ENCODE results near the gene LCOR.

Gene LCOR

DNA sequence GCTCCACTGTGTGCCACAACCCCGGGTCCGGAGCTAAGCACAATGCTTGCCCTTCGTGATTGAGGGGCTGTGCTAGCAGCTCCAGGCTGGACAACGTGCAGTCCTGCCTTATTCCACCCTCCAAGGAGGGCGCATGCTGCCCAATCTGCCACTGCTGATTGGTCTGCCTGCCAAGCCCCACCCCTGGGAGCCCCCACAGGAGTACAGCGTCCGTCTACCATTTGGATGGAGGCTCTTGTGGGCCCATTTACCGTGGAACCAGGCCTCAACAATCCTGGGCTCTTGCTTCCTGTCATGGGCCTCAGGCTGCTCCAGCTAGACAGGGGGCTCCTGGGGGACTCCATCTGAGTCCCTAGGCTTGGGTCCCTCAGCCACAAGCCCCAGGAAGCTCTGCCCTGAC is 180.4 kb downstream of the LCOR start:
- DNase-seq (ENCODE audit: low read depth) = no peak

DNA sequence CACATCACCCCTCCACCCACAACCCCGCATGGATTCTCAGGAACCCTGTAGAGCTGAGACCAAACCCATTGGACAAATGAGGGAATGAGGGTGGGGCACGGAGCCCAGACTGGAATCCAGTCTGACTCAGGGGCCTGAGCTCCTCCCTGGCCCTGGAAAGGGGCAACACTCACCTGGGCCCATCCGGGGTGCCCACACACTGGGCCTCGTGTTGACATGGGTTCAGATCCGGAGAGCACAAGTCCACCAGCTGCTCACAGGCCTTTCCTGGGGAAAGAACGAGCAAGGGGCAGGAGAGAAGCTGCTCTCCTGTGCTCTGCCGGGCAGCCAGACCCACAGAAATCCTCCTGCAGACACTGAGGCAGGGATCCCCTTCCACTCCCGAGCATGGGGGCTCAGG is 181.5 kb downstream of the LCOR start:
- DNase-seq (ENCODE audit: low read depth) = no peak

DNA sequence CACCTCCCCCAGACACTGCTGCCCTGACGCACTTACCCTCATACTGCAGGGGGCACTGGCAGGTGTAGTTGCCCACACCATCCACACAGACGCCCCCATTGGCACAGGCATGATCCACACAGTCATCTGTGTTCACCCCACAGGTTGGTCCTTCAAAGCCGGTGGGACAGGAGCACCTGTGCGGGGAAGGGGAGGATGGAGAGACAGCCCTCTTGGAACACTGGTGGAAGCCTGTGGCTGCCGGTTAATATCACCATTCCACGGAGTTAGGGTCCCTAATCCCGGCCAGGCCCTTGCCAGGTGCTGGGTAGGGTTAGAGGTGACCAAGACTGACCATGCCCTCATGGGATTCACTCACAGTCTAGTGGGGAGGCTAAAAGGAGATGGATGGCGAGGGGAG is 181.9 kb downstream of the LCOR start:
- no peak for DNase-seq (ENCODE audit: low read depth)

DNA sequence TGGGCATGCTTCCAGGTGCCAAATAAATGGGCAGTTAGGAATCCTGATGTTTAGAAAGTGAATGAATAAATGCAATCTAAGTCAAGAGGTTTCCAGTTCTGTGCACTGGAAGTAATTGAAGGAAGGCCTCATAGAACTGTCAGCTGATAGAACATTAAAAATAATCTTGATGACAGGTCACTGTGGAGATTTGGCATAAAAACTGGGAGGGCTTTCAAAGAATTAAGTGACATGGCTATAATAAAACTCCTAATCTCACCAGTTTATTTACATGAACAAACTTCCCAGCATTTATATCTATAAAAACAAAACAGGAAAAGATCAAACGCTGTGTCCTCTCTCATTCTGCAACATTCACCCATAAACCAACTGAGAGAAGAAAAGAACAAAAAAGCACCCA is 183.1 kb downstream of the LCOR start:
- no peak for DNase-seq (ENCODE audit: low read depth)

DNA sequence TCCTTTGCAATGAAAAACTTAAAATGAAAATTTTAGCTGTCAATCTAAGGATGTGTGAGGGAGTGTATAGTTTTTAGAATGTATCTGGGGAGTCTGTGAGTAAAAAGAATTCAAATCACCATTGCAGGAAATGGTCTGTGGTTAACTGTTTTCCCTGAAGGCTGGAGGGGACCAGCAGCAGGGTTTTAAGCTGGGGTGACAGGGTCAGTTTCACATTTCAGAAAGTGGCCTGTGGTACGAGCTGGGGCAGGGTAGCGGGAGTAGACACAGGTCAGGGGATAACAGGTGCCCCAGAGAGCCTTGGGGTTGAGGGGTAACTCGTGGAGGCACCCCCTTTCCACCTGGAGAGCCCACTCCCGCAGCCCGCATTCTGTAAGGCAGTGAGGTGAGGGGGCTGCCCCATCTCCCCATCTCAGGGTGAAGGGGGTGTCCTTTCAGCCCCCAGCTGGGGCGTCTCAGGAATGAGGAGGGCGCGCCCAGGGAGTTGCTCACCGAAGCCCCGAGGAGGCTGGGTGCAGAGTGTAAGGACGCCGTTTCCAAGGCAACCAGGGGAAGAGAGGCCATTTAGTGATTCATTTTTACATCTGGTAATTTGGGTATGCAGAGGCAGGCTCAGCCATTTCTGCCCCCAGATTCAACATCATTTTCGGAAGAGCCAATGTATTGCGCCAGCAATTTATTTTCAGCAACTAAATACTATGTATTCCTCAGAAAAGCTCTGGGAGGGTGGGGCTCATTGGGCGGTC is 184.8 kb downstream of the LCOR start:
- no peak for DNase-seq (ENCODE audit: low read depth)

DNA sequence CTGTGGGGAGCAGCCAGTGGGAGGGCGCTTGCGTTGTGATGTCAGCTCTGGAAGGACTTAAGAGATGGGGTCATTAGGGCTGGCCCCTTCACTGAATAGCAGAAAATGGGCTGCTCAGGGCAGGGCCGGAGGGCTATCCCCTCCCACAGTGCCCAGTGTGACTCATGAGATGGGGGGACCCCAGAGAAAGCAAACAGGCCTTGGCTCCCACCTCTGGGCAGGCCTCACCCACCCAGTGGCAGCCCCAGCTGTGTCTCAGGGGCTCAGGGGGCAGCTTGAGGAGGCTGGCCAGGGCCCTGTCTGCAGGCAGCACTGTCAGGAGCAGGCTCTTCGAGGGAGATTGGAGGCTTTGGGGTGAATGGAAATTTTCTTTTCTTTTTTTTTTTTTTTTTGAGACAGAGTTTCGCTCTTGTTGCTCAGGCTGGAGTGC is 185.4 kb downstream of the LCOR start:
- no peak for DNase-seq (ENCODE audit: low read depth)

DNA sequence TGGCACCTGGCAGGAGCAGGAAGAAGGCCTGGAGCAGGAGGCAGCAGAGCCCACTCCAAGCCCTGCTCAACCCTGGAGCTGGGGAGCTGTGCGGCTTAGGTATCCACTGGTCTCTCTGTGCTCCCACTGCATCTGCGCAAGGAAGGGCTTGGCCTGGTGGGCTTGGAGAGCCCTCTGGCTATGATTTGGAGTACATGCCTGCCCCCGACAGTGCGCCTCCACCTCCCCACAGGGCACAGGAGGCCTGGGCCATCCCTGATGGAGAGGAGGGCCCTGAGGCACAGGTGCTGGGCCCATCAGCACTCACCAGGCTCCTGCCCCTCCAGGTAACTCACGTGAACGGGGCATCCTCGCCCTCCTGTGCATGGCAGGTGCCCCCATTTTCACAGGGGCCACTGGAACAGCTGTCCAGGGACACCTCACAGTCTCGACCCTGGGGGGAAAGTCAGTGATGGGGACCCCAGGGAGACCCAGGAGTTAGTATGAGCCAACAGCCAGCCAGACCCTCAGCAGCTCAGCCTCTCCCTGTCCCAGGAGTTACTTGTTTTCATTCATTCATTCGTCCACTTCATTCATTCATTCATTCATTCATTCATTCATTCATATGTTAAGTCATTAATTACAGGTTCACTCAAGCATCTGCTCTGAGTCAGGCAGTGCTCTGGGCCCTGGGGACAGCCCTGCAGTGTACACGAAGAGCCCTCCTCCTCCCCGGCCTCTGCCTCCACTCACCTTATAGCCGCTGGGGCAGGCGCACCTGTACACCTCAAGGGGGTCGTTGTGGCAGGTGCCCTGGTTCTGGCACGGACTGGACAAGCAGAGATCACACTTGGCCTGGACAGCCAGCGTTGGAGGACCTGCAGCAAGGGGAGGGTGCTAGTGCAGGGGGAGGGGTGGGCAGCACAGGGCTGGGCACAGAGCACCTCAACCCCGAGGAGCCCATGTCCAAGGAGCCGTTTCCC is 186.4 kb downstream of the LCOR start:
- DNase-seq (ENCODE audit: low read depth) = no peak

DNA sequence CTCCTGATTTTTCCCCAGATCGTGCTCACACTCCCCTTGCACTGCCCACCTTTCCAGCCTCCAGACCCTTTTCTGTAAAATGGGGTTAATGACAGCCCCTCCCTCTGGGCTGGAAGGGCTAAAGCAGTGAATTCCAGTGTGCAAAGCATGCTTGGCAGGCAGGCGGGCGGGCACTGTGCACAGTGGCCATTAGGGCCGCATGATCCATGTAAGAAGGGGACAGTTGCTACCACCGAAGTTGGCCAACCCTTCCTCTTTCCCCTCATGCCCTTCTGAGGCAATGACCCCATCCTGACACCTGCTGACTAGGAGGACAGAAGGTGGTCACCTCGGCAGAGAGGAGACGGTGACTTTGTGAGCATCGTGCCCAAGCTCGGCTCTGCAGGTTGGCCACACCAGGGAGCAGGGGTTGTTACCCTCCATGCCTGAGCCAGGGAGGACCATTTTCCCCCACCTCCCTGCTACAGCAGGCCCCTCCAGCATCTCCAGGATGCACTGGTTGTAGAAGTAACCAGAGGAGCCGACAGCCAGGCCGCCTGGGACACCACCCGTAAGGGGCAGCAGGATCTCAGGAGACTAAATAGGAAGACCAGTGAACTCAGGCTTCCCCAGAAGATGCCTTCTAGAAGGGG is 187.2 kb downstream of the LCOR start:
- DNase-seq (ENCODE audit: low read depth) = no peak

DNA sequence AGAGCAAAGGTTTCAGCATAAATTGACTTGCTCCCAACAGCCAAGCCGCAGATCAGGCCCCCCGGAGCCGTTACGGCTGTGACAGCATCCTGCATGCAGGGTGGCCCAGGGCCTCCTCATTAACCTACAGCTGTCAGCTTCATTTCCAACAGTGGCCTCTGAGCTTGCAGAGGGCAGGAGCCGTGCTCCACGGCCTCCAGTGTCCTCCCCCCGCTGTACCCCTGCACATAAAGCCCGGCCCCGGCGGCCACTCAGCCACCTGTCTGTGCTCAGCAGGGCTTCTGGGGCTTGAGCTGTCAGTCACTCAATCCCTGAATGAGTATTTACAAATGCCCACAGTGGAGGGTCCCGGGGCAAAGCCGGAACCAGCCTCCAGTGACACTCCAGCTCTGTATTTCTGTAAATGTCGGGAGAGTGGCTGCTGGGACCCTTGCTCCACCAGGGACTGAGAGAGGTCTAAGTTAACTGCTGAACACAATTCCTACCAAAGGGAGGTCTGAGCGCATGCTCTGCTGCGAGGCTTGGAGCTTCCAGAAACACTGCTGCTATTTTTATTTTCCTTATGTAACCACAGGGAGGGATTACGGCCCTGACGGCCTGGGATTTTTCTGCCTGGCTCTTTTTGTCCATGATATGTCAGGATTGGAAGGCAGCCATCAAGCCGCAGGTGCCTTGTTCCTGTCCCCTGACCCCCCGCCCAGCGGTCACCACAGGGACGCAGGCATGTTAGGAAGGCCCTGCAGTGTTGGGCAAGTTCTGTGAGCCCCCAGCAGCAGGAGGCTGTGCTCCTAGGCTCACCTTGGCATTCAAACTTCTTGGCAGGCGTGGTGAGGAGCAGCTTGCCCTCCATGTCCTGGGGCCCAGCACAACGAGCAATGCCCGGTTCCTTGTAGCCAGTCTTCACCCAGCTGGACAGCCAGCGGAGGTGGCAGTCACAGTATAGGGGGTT is 188.6 kb downstream of the LCOR start:
- no peak for DNase-seq (ENCODE audit: low read depth)

DNA sequence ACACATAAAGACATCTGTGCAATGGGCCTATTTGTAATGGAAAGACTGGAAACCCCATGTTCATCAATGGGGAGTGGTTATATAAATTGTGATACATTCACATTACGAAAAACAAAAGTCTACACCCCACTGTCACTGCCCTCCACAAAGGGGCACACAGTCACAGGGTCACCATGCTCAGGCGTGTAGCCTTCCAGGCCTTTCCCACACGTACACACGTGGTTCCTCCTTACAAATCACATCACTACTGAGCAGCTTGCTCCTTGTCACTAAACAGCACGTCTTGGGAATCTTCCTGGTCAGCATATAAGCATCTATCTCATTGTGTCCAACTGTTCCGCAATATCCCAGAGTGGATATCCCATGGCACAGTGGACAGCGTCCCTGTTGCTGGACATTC is 190.5 kb downstream of the LCOR start:
- DNase-seq (ENCODE audit: low read depth) = no peak

DNA sequence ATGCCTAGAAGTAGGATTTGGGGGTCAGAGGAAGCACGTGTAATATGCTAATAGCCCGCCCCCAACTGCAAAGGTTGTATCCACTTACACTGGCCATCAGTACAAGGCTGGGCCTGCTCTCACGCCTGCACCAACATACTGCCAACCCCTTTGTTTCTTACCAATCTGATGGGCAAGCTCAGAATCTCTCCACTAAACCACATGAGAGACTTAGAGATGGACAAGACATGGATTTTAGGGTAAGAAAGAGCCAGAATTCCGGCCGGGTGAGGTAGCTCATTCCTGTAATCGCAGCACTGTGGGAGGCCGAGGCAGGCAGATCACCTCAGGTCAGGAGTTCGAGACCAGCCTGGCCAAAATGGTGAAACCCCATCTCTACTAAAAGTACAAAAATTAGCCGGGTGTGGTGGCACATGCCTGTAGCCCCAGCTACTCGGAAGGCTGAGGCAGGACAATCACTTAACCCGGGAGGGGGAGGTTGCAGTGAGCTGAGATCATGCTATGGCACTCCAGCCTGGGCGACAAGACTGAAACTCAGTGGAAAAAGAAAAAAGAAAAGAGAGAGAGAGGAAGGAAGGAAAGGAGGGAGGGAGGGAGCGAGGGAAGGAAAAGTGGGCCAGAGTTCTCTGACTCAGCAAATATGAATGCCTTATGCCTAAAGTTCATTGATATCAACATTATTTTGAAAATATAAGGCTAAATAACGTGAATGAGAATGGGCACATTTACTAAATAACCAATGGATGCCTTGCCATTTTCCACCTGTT is 191.5 kb downstream of the LCOR start:
- no peak for DNase-seq (ENCODE audit: low read depth)

DNA sequence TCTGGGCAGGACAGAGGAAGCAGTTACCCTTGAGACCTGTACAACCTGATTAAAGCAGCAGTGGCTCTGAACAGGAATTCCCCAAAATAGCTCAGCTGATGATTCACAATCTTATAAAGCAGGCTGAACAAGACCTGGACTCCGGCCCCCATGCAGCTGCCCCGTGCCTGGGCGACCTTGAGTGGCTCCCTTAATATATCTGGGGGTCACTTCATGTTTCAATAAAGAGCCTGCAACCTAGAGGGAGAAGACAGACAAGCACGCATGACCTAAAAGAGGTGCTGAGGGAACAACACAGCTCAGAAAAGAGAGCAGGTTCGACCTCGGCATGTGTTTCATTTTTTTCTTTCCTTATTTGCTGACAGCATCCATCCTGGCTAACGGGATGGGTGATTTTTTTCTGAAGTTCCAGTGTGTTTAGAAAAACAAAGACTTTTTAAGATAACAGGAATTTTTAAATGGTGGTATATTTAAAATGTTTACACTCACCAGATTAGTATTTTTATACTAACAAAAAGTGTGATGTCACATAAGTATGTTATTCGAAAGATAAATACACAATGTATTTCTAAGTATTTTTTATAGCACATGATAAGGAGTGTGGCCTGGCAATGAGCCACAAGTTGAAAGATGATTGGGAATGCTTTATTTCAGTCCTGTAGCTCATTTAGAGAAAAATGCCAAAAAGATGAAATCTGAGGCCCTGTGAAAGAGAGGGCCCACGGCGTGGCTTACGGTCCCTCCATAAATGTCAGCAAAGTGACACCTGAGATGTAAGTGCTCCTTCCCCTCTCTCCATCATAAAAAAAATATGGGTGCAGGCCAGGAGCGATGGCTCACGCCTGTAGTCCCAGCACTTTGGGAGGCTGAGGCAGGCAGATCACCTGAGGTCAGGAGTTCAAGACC is 192.3 kb downstream of the LCOR start:
- no peak for DNase-seq (ENCODE audit: low read depth)

DNA sequence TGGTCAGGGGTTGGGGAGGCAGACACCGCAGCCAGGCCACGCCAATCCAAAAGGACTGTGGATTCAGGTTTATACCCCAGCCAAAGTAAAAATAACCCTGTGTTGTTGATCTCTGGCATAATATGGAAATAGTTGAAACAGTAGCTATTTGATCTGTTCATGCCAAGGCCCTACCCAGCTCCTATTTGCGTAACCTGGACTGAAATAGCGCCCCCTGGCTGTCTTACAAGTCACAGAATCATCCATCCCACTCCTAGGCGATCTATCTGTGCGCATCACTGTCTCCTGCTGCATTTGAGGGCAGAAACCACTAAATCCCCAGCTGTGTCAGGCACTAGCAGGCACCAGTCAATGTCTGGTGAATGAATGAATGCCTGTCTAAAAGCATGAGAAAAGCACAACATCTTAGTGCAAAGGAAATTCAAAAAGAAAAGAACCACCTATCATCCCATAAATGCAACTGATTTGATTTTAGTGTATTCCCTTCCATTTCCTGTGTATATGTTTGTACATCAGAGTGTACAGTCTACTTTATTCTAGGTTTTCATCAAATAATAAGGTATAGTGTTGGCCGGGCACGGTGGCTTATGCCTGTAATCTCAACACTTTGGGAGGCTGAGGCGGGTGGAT is 193.6 kb downstream of the LCOR start:
- DNase-seq (ENCODE audit: low read depth) = no peak

DNA sequence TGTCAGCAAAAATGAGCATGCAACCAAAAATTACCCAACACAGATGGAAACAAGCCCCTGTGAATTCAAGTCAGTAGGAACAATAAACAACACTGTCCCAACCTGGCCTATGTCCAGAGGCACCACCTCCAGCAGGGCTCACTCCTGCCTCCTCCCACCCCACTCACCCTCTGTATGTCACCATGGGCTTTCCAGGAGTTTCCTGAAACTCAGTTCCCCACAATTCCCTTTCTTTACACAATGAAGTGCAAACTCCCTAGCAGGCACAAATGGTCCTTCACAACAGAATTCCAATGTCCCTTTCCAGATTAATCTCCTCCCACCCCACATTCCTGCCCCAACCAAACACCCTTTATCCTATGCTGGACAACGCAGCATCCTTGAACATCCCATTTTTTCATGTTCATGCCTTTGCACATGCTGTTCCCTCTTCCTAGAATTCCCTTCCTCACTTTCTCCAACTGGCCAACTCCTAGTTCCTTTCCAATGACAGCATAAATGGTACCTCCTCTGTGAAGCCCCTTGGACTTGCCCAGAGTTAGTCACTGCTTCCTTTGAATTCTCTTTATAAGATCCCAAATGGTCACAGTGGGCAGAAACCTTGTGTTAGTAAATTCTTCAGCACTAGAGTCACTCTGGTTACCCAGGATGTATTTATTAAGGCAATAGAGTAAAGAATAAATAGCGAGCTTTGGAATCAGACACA is 196.2 kb downstream of the LCOR start:
- no peak for DNase-seq (ENCODE audit: low read depth)

DNA sequence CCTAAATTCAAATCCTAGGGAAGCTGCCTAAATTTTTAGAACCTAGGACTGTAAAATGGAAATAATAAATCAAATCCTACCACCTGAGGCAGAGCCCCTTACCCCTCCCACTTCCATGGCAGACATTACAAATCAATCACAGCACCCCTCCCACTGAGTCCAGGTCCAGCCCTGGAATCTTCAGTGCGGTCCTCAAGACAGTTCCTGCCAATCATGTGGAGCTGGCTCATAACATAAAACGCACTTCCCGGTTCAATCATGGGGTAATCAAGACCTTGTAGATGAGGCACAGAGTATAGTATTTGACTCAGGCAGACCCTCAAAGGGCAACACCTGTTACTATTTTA is 196.7 kb downstream of the LCOR start:
- DNase-seq (ENCODE audit: low read depth) = no peak

DNA sequence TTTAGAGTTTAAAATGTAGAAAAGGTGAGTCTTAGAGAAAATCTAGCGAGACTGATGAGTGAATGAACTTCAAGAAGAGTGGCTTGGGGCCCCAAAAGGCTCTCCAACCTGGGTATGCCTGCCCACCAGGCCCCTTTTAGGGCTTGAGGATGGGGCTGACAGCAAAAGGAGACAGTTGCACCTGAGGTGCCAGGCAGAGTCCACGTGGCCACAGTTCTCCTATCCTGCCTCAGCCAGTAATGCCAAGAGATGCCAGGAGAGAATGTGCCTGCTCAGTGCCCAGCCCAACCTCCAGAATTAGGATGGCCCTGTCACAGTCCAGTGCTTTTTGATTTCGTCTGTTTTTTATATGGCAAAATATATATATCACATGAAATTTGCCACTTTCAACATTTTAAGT is 197.2 kb downstream of the LCOR start:
- DNase-seq (ENCODE audit: low read depth) = no peak

DNA sequence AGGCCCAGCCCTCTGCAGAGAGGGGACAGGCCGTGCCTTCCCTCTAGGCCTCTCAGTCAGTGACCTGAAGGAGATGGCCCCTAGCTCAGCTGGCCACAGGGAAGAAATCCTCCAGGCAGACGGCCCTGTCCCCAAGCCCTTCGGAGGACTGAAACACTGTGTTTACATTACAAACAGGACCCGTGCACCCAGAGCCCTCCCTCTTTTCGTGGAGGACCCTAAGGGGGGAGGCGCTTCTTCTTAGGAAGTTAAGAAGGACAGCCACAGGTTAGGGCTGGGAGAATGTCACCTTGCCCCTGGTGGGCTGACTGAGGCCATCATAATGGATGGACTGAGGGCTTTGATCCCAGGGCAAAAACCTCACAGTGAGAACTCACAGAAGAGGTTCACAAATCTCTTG is 198.8 kb downstream of the LCOR start:
- no peak for DNase-seq (ENCODE audit: low read depth)

DNA sequence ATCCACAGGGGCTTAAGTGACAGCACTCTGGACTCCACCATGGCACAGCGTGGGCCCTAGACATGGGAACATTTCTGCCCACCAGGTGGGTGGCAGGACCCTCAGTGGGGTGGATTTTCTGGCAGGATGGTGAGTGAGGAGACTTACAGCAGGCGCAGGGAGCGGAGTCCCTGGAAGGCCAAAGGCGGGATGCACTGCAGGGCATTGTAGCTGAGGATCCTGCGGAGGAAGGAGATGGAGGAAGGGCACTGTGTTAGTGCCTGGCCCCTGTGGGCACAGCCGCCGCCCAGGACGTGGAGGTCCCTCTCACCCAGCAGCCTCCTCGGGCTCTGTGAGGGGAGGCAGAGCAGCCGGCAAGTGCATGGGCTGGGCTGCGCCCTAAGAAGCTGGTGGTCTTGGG is 199.4 kb downstream of the LCOR start:
- DNase-seq (ENCODE audit: low read depth) = no peak

DNA sequence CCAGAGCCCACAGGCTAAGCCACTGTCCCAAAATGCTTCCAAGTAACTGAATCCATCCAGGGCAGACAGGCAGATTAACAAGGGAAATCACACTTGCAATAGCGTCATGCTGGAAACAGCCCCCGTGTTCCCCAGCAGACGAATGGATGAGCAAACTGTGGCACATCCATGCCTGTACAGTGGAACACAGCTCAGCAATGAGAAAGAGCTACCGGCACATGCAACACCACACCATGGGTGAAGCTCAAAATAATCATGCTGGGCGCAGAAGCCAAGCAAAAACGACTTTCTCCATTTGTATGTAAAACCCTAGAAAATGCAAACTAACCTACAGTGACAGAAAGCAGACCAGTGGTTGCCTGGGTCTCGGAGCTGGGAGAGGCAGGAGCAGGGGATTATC is 200.5 kb downstream of the LCOR start:
- no peak for DNase-seq (ENCODE audit: low read depth)
